HG03060 (cell line): ENCODE measurements around the gene CCDC60.
A peak's percentile ranks its signal among the peaks of the same experiment; 100 is the strongest.

Experiments
- ATAC-seq: cut with Tn5 transposase; IDR thresholded peaks from one replicate; pipeline ENCODE4 v1.9.1; 2021; ENCODE audit warnings: low read depth, moderate number of reproducible peaks; ENCODE audit not compliant: unreplicated experiment

The CCDC60 gene

GRCh38 chr12:119440803-119441360 lies 106.4 kb downstream of the CCDC60 start:
- ATAC-seq = no peak

GRCh38 chr12:119444462-119445044 lies 110.0 kb downstream of the CCDC60 start:
- ATAC-seq = peak; percentile 52

DNA sequence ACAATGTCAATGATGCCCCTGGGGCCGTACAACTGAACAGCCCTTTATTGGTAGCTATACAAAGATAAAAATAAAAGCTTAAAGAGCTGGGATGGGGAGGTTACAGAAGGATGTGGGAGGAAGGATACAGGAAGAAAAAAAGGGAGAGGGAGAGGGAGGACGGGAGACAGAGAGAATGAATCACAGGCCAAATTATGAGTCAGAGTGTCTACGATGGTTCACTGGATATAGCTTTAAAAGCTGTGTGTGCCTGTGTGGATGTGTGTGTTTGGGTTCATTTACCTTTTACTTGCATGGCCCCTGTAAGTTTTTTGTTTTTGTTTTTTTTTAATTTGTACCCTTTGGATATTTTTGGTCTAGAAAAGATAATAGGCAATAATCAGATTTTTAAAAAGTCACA lies 111.9 kb downstream of the CCDC60 start:
- ATAC-seq = no peak

DNA sequence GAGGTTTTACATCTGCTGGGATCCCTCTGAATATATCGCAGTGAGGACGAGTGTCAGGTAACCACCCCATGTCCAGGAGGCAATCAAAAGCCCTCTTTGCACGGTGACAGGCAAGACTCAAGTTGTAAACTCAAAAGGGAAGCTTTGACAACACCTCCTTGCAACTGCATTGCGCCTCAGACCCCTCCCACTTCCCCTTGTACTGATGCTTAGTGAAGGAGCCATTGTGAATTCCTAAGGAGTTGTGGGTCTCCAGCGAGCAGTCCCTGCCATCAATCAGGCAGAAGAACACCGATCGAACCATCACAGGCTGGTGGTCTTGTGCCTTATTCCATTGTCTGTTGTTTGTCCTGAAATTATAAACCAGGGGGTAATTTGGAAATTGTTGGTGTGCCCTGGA lies 112.6 kb downstream of the CCDC60 start:
- no peak for ATAC-seq

- ATAC-seq = no peak
Measured at GRCh38 chr12:119447618-119448017, 113.1 kb downstream of the CCDC60 start.

- ATAC-seq = no peak
Measured at GRCh38 chr12:119448611-119449131, 114.1 kb downstream of the CCDC60 start.

DNA sequence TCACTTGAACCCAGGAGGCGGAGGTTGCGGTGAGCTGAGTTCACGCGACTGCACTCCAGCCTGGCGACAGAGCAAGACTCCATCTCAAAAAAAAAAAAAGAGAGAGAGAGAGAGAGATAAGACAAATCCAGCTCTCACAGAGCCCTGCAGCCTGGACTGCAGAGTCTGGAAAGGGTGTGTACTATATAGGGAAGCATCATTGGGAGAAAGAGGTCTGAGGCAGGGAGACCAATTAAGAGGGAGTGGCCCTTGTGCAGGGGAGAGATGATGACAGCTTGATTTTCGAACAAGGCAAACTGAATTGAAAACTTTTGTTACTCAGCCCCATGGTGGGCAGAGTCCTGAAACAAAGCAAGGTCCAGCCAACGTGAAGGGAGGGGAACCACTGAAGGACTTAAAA lies 116.2 kb downstream of the CCDC60 start:
- ATAC-seq = no peak

GRCh38 chr12:119456824-119457223 lies 122.3 kb downstream of the CCDC60 start:
- ATAC-seq = no peak

GRCh38 chr12:119457271-119457670 lies 122.7 kb downstream of the CCDC60 start:
- no peak for ATAC-seq

GRCh38 chr12:119459481-119459880 lies 125.0 kb downstream of the CCDC60 start:
- ATAC-seq = no peak

GRCh38 chr12:119460876-119461275 lies 126.3 kb downstream of the CCDC60 start:
- no peak for ATAC-seq

GRCh38 chr12:119461636-119462214 lies 127.2 kb downstream of the CCDC60 start:
- ATAC-seq = no peak

- no peak for ATAC-seq
Measured at GRCh38 chr12:119463211-119463926, 128.8 kb downstream of the CCDC60 start.

- no peak for ATAC-seq
Measured at GRCh38 chr12:119468296-119468695, 133.8 kb downstream of the CCDC60 start.

GRCh38 chr12:119475650-119476049 lies 141.1 kb downstream of the CCDC60 start:
- ATAC-seq = no peak

DNA sequence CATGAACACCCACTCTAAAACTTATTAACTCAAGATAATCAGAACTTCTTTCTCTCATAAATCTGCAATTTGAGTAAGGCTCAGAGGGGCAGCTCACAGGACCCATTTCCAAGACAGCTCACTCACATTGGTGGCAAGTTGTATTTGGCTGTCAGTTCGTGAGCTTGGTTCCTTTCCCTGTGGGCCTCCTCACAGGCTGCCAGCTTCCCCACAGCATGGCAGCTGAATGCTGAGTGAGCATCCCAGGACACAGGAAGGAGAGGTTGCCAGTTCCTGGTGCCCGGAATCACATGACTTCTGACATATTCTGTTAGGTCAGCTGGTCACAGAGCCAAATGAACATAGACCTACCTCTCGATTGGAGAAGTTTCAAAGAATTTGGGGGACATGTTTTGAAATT lies 142.4 kb downstream of the CCDC60 start:
- no peak for ATAC-seq

- ATAC-seq = no peak
Measured at GRCh38 chr12:119479121-119479561, 144.6 kb downstream of the CCDC60 start.

DNA sequence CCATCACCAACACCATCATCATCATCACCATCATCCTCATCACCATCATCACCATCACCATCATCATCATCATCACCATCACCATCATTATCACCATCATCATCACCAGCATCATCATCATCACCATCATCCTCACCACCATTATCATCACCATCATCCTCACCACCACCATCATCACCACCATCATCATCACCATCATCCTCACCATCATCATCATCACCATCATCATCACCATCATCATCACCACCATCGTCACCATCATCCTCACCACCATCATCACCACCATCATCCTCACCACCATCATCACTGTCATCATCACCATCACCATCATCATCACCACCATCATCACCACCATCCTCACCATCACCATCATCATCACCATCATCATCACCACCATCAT lies 146.0 kb downstream of the CCDC60 start:
- ATAC-seq = no peak

DNA sequence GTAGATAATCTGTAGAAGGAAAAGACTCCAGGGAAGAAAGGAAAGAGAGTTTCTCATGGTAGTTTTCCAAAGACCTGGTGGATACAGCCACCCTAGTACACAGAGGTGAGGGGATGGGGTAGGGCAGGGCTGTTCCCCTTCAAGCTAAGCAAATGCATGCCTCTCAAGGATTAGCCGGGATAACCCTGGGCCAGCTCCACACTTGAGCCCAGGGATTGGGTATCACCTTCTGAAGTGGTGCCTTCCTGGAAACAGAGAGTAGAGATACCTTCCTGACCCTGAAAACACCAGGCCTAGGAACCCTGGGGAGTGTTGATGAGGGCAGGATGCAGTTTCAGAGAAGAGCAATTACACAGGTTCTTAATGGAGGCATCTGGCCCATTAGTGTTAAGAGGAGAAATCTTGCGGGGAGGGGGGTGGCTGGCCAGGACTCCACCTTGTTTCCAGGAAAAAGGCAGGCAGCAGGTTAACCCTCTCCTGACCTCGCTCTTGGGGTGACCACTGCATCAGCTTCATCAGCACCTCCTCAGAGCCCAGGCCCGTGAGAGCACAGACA lies 152.1 kb downstream of the CCDC60 start:
- no peak for ATAC-seq

DNA sequence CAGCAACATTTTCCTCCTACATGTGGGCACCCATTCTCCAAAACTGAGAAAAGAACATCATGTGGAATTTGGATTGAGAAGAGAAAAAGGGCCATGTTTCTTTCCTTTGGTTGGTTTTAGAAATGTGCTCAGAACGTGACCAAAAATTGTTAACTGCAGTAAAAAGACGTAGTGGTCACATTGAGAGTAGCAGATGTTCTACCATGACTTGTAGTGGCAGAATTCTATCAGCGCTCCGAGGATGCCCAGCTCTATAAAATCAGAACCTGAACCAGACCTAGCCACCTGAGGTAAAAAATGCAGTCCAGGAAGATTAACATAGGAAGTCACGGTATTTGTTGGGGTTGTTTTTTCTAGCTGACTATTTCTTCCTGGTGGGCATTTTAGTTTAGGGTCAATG lies 157.3 kb downstream of the CCDC60 start:
- ATAC-seq = no peak

GRCh38 chr12:119500209-119500608 lies 165.7 kb downstream of the CCDC60 start:
- ATAC-seq = no peak
